Endothelial cell of hepatic sinusoid (primary cell): Measurements from ENCODE around the gene CACNA1H.

Source experiments
- in situ Hi-C: cut with HindIII; loops from 2 replicates; pipeline ENCODE4 v1.10.0; 2017; ENCODE audit warnings: low sequenced_read_pairs

Gene CACNA1H

DNA sequence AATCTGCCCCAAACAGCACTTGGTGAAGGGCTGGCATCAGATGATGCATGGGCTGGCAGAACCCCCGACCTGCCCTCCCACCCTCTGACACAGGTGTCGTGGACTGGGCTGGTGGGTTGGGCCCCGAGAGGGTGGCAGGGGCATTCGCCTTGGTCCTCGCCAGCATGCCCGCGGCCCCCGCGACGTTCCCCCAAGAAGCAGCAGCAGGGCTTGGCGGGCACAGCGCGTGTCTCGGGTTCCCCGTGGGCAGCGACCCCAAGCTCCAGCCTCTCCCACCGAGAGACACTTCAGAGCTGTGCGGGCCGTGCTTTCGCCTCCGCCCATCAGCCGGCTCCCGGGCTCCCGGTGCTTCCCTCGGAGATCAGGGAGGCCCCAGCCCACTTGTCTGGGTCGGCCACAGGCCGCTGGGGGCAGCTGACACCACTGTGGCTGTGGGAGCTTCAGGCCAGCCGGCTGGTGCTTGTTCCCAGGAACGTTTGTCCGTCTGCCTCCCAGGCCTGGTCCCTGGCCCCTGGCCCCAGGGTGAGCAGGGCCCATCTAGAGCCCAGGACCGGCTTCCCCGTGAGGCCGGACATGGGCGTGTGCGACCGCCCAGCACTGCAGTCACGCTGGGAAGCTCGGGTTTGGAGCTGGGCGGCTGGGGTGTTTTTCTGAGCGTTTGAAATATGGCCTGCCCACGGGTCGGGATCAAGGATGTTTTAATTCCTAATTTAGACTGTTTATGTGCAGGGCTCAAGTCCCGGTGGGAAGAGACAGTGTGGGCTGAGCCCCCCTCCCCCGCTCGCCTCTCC lies 16.6 kb downstream of the CACNA1H start:
- in situ Hi-C loops: no loop called here

DNA sequence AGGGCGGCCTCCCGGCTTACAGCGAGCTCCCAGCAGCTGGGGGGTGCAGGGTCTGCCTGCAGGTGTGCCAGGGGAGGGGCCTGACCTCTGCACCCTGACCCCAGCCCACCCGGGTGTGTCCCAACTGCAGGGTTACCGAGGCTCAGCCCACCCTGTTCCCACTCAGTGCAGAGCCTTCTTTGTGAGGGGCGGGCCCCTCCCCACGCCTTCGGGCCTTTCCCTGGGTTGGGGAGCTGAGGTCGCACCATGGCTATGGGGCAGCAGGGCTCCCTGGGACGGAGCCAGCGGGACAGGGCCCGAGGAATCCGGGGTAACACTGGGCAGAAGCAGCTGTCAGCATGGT lies 17.1 kb downstream of the CACNA1H start:
- in situ Hi-C loops: no loop called here

GRCh38 chr16:1171001-1171400 lies 18.1 kb downstream of the CACNA1H start:
- in situ Hi-C loops: no loop called here

DNA sequence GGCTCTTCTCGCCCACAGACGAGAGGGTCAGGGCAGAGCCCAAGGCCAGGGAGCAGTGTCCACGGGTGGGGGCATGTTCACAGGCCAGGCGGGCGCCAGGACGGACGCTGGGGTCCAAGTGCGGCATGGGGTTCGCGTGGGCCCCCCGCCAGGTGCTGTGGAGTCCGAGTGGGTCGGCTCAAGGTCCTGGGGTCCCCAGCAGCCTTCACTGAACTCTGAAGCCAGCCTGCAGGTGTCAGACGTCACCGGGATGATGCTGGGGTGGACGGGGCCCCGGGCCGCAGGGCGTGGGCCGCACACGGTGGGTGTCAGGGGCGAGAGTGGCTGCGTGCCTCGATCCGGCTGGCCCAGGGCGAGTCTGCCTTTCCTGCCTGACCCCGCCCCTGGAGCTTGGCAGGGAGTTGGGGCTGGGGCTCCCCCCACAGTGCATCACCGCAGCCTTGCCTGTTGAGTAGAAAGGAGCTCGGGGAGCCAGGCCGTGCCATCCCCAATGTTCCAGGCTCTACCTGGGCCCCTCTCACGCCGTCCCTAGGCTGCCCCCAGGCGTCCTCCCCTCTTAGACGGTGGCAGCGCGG lies 19.0 kb downstream of the CACNA1H start:
- in situ Hi-C loops: no loop called here

DNA sequence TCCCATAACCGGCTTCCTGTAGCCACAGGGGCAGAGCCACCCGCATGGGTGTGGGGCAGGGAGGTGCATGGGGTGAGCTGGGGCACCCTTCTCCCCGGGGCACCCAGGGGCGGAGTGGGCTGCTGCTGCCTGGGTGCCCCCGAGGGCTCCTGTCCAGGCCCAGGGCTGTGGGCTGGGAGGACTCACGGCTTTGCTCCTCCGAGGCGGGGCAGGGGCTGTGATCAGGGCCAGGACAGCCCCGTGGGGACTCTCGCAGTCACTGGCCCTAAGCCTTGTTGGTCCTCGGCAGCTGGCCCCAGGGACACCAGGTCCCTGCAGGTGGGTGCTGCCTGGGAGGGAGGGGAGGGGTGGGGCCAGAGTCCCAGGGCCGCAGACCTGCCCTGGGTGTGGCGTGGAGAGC lies 19.7 kb downstream of the CACNA1H start:
- in situ Hi-C loops: no loop called here

GRCh38 chr16:1173788-1174451 lies 21.0 kb downstream of the CACNA1H start:
- in situ Hi-C loops: no loop called here

DNA sequence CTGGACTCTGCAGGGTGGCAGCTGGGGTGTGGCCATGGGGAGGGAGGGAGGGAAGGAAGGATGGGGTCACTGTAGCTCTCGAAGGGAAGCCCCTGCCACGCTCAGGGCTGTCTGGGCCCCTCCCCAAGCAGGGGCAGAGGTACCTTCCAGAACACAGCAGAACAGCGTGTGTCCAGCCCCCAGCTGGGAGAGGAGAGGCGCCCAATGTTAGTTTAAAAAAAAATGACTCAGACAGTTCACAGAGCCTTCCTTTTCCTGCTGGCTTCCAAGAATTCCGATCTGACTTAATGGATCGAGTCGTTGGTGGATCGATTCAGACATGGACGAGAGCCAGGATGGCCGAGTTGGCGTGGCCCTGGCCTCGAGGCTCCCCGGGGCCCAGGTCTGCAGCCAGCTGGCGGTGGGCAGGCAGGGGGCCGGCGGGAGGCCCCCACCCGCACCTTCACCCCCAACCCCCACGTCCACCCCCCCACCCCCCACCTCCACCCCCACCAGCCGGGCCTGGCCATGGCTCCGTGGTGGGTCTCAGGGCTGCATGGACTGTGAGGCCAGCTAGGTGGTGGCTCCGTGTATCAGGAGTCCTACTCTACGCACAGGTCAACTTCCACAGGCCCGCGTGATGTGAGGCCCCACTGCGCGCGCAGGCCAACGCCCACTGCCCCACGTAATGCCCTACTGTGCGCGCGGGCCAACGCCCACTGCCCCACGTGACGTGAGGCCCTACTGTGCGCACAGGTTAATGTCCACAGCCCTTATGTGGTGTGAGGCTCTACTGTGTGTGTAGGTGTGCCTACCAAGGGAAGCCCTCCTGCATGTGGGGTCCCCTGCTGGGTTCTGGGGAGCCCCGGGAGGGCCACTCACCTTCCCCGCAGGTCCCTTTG lies 21.8 kb downstream of the CACNA1H start:
- in situ Hi-C loops: no loop called here

DNA sequence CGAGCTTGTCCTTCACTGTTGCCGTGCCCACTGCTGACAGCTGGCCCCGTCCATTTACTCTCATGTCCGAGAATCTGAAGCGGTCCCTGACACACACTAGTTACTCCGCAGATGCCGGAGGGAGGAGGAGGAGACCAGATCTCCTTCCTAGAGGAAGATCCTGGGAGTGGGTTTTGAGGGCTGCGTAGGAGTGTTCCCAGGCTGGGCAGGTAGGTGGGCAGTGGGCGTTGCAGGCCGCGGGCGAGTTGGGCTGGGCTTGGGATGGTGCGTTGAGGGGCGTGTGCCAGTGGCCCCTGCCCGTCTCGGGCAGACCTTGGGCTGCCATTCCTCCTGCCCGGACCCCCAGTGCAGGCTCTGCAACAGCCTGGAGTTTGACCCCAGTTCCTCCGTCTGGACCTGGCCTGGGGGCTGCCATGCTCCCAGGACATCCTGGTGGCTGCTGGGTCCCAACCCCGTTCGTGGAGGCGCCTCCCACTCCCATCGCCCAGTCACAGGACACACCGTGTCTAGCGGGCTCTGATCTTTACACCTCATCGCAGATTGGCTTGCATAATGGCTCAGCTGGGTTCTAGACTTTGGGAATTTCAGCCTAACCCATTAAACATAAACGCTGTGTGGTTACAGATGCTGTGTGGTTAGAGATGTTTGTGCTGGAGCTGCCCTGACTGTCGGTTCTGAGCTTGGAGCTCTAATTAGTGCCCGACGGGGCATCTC lies 22.8 kb downstream of the CACNA1H start:
- in situ Hi-C loops: no loop called here

DNA sequence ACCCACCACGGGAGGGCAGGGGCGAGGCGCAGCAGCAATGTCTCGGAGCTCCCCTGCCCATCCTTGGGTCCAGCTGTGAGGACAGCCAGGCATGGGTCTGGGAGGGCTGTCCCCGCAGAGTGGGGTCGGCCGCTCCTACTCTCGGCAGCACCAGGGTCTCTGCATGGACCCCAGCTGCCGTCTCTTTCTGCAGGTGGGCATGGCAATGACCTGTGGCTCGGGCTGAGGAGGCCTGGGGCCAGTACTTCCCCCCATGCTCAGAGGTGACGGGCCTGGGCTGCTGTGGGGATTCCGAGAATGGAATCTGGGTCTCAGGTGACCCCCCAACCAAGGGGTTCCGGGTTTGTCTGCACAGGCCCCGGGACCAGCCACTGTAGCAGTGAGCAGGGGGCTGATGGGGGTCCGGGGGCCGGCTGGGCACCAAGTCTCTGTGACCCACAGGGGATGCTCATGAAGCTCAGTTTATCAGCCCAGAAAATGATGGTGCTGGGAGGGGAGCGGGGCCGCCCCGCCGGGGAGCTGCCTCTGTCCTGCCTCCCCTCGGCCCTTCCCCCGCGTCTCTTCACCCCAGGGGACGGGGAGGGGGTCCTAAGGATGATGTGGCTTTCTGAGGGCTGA lies 23.5 kb downstream of the CACNA1H start:
- in situ Hi-C loops: no loop called here

DNA sequence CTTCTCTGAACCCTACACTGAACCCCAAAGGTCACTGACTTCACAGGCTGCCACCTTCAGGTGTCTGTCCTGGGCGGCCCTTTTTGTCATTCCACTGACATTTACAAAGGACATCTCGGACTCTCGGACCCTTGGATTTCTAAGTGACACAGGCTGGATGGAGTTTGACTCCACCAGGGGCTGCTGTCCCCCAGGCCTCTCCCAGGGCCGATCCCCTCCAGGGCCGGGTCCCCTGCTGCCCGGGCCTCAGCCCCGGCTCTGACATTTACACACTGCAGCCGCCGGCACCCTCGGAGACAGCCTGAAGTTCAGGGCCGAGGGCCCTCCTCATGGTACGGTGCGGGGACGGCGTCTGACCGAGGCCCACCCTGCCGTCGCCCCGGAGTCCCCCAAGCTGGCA lies 24.1 kb downstream of the CACNA1H start:
- in situ Hi-C loops: no loop called here

DNA sequence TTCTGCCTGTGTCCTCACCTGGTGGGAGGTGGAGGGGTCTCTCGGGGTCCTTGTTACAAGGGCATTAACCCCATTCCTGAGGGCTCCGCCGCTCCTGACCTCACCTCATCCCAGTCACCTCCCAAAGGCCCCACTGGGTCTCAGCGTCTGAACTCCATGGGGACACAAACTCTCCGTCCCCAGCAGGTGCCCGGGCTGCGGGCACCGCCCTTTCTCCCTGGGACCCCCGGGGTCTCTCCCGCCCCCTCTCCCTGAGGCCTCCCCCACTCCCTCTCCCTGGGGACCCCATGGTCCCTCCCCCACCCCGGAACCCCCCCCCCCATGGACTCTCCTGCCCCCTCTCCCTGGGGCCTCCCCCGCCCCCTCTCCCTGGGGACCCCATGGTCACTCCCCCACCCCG lies 24.8 kb downstream of the CACNA1H start:
- in situ Hi-C loops: no loop called here

- in situ Hi-C loops: no loop called here
Measured at GRCh38 chr16:1178295-1178910, 25.5 kb downstream of the CACNA1H start.

DNA sequence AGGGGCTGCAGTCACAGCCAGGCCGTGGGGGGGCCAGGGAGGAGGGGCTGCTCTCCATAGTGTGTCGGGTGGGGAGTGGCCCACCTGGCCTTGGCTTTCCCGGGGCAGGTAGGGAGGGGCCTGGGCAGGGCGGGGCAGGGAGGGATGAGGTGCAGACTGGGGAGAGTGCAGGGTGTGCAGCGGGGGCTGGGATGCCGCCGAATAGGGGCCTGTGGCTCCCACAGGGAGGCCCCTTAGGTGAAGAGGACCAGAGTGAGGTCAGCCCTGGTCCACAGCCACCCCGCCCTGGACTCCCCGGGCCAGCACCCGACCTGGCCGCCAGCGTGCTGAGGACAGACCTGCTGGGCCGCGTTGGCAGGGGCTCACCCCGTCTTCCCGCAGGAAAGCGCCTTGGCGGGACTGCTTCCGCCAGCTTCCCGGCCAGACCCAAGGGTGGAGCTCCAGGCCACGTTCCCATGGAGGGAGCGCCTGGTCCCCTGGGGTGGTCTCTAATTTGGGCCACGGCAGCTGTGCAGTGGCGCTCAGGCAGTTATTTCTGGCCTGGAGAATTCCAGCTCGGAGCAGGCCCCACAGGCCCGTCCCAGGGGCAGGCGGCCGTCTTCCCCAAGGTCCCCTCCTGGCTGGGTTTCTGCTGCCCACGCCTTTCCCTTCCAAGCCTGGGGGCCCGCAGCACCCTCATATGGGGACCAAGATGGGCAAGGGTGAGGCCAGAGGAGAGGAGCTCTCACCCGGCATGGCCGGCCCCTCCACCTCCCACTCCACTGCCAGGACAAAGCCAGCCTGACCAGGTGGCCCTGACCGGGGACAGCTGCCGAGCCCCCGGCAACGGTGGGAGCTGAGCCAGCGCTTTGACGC lies 27.9 kb downstream of the CACNA1H start:
- in situ Hi-C loops: no loop called here

DNA sequence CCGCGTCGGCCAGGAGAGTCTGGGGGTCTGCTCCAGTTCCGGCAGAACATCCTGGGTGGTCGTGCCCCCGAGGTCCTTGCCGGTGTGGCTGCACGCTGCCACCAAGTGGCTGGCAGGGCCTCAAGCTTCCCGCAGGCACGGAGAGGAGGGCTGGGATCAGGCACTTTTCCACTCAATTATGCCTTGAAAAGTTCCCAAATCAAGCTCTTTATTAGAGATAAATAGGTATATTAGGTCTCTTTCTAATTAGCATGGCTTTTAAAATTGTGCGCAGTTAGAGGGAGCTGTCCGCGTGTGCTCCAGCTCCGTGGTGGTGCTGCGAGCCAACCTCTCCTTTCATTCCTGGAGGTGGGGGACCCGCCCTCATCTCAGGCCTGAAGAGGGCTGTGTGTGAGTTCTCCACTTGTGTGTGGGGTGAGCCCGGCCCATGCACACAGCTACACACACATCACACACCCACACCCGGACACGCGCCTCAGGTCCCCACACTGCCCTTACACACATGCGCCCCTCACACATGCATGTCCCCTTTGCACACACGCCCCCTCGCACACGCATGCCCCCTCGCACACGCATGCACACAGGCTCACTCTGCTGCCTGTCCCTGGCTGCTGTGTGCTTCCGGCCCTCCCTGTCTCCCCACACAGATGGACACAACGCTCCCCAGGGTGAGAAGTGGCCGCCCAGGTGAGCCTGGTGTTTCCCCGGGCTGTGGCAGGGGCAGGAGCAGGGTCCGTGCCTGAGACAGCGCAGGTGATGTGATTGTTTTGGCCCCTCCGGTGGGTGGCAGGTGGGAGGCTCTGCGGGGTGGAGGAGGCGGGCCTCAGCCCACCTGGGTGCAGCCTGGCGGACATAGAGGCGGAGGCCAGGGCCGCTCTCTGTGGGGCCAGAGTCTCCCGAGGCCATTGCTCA lies 28.8 kb downstream of the CACNA1H start:
- in situ Hi-C loops: no loop called here

- in situ Hi-C loops: no loop called here
Measured at GRCh38 chr16:1182316-1182671, 29.4 kb downstream of the CACNA1H start.

DNA sequence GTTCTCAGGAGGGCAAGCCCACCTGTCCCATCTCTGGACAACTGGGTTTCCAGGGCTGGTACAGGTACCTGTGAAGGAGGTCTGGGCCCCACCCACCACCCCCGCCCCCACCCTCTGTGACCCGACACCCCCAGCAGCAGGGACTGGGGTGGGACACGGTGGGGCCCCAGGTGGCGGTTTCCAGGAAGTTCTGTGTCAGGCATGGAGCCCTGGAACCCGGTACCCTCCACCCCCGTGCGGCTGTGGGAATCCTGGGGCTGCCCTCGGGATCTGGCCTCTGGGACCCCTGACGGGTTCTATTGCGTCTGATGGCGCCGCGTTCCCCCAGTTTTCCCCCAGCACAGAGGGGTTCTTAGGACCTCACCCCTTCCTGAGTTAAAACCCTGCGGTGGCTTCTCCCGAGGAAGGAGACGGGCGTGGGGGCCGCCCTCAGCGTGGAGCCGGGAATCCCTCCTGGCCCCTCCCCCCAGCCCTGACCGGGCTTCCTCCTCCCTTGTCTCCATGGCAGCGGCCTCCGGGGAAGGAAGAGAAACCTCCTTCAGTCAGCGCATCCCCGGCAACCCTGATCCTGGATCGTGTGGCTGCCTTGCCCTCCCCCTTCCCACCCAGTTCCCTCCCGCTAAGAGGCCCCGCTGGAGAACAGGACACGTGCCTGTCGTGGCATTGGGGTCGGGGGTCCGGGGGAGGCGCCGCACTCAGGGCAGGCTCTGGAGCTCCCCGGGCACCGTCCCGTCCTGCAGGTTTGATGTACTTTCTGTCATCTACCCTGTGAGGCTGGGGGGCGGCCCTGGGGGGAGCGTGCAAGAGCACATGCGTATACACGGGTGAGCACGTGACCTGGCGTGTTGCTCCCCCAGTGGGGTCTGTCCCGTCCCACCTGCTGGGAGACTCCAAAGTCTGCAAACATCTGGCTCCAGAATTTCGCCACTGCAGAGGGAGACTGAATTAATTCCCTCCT lies 30.3 kb downstream of the CACNA1H start:
- in situ Hi-C loops: no loop called here
